ENCODE measurements around the gene TRIP4.
"Not testable (repeated sequence)": the region's sequence is repeated elsewhere in the genome, so short reads cannot be mapped to it uniquely, and the experiment has no call there.

TRIP4 gene

GRCh38 chr15:64485796-64486195 lies 98.2 kb downstream of the TRIP4 start:
- no peak for DNase-seq (ENCODE audit: low read depth in 1 of 2, low spot score in 1 of 2)

- DNase-seq (ENCODE audit: low read depth in 1 of 2, low spot score in 1 of 2) = no peak
Measured at GRCh38 chr15:64490598-64491259, 103.1 kb downstream of the TRIP4 start.

GRCh38 chr15:64493641-64494040 lies 106.0 kb downstream of the TRIP4 start:
- DNase-seq (ENCODE audit: low read depth in 1 of 2, low spot score in 1 of 2) = no peak

GRCh38 chr15:64495968-64496367 lies 108.3 kb downstream of the TRIP4 start:
- DNase-seq (ENCODE audit: low read depth in 1 of 2, low spot score in 1 of 2) = not testable (repeated sequence)

GRCh38 chr15:64500695-64501395 lies 113.2 kb downstream of the TRIP4 start:
- no peak for DNase-seq (ENCODE audit: low read depth in 1 of 2, low spot score in 1 of 2)

- DNase-seq (ENCODE audit: low read depth in 1 of 2, low spot score in 1 of 2) = no peak
Measured at GRCh38 chr15:64501396-64501715, 113.7 kb downstream of the TRIP4 start.

GRCh38 chr15:64502151-64502550 lies 114.5 kb downstream of the TRIP4 start:
- DNase-seq (ENCODE audit: low read depth in 1 of 2, low spot score in 1 of 2) = no peak

- DNase-seq (ENCODE audit: low read depth in 1 of 2, low spot score in 1 of 2) = no peak
Measured at GRCh38 chr15:64502551-64502950, 114.9 kb downstream of the TRIP4 start.

- DNase-seq (ENCODE audit: low read depth in 1 of 2, low spot score in 1 of 2) = no peak
Measured at GRCh38 chr15:64503197-64503596, 115.6 kb downstream of the TRIP4 start.

GRCh38 chr15:64503640-64504039 lies 116.0 kb downstream of the TRIP4 start:
- no peak for DNase-seq (ENCODE audit: low read depth in 1 of 2, low spot score in 1 of 2)
